Measurements from ENCODE around the gene PICK1. TPM values are rescaled to one million over a fixed set of nuclear protein-coding genes. Genes with fewer than 3 reads are reported as not detected.
"Not testable (repeated sequence)": the region's sequence is repeated elsewhere in the genome, so short reads cannot be mapped to it uniquely, and the experiment has no call there.

PICK1 gene
- polyA plus RNA-seq, 1 donor (not counting 4 experiments of a cell fraction or from before 2014, with no cell fraction given): 26.8 TPM

GRCh38 chr22:38077595-38077994 lies 20.4 kb downstream of the PICK1 start:
- Histone ChIP-seq H3K9me1 (ENCODE audit: control insufficient read depth, extremely low read depth, insufficient read depth, low read length) (no peaks in the 10 kb centered on the region), H3K79me2 (ENCODE audit: control insufficient read depth, insufficient read depth, low read length) (no peaks in the 10 kb centered on the region), H3K27ac (ENCODE audit: control insufficient read depth, insufficient read depth, low read length) (no peak overlapping the region), H4K20me1 (ENCODE audit: control insufficient read depth, extremely low read depth, insufficient read depth, low read length) (no peaks in the 10 kb centered on the region), H3K9me3 (ENCODE audit: control insufficient read depth, low read depth, low read length) (no peaks in the 10 kb centered on the region), H2AFZ (ENCODE audit: control insufficient read depth, low read length) (no peak overlapping the region), H3K4me3 (ENCODE audit: control insufficient read depth in 2 of 3, extremely low read depth in 1 of 3, insufficient read depth in 2 of 3, low read depth in 1 of 3, low read length in 3 of 3) (no peak overlapping the region), H3K9ac (ENCODE audit: control insufficient read depth, extremely low read depth, insufficient read depth, low read length) (no peak overlapping the region), H3K4me2 (ENCODE audit: control insufficient read depth, extremely low read depth, insufficient read depth, low read depth, low read length) (no peak overlapping the region), H3K36me3 (ENCODE audit: control insufficient read depth in 2 of 2, extremely low read depth in 1 of 2, insufficient read depth in 2 of 2, low read length in 2 of 2) (peaks cover 6 to 10% of the 10 kb centered on the region in 2 experiments), H3K27me3 (ENCODE audit: control insufficient read depth, extremely low read depth, insufficient read depth, low read length) (peaks cover 21% of the 10 kb centered on the region), H3K4me1 (ENCODE audit: control insufficient read depth, extremely low read depth, insufficient read depth, low read length) (no peaks in the 10 kb centered on the region)
- DNase-seq (ENCODE audit: low read depth, low spot score) (no peak), FAIRE-seq (no peak)
- dilution Hi-C loops (cut with MboI; ENCODE audit: extremely low pct_ligation_motif_present, low sequenced_read_pairs): no loop called here
- TF ChIP-seq CTCF (optimal IDR thresholded peaks at IDR 0.05 in 1 of 3, IDR thresholded peaks at IDR 0.05 in 1 of 3, conservative IDR thresholded peaks at IDR 0.05 in 1 of 3; ENCODE audit: extremely low read depth in 1 of 3, insufficient read depth in 2 of 3, low read length in 3 of 3) (no peak), EZH2 (IDR thresholded peaks at IDR 0.05; ENCODE audit: low read length) (no peak)

- dilution Hi-C loops (cut with MboI; ENCODE audit: extremely low pct_ligation_motif_present, low sequenced_read_pairs): no loop called here
- TF ChIP-seq CTCF (optimal IDR thresholded peaks at IDR 0.05 in 1 of 3, IDR thresholded peaks at IDR 0.05 in 1 of 3, conservative IDR thresholded peaks at IDR 0.05 in 1 of 3; ENCODE audit: extremely low read depth in 1 of 3, insufficient read depth in 2 of 3, low read length in 3 of 3) (no peak), EZH2 (IDR thresholded peaks at IDR 0.05; ENCODE audit: low read length) (no peak)
- H3K4me1 ChIP-seq (ENCODE audit: control insufficient read depth, extremely low read depth, insufficient read depth, low read length): no peaks in the 10 kb centered on the region
- no peak for DNase-seq (ENCODE audit: low read depth, low spot score)
- H3K9me1 ChIP-seq (ENCODE audit: control insufficient read depth, extremely low read depth, insufficient read depth, low read length): no peaks in the 10 kb centered on the region
- no peak for FAIRE-seq
- H3K27ac ChIP-seq (ENCODE audit: control insufficient read depth, insufficient read depth, low read length): no peak overlapping the region
- H3K79me2 ChIP-seq (ENCODE audit: control insufficient read depth, insufficient read depth, low read length): no peaks in the 10 kb centered on the region
- no peak overlapping the region for H3K9ac ChIP-seq (ENCODE audit: control insufficient read depth, extremely low read depth, insufficient read depth, low read length)
- no peak overlapping the region for H2AFZ ChIP-seq (ENCODE audit: control insufficient read depth, low read length)
- H3K4me3 ChIP-seq (ENCODE audit: control insufficient read depth in 2 of 3, extremely low read depth in 1 of 3, insufficient read depth in 2 of 3, low read depth in 1 of 3, low read length in 3 of 3): no peak overlapping the region
- H3K27me3 ChIP-seq (ENCODE audit: control insufficient read depth, extremely low read depth, insufficient read depth, low read length): peaks cover 27% of the 10 kb centered on the region
- H3K4me2 ChIP-seq (ENCODE audit: control insufficient read depth, extremely low read depth, insufficient read depth, low read depth, low read length): no peak overlapping the region
- peaks cover 0 to 6% of the 10 kb centered on the region in 2 experiments for H3K36me3 ChIP-seq (ENCODE audit: control insufficient read depth in 2 of 2, extremely low read depth in 1 of 2, insufficient read depth in 2 of 2, low read length in 2 of 2)
- no peaks in the 10 kb centered on the region for H3K9me3 ChIP-seq (ENCODE audit: control insufficient read depth, low read depth, low read length)
- H4K20me1 ChIP-seq (ENCODE audit: control insufficient read depth, extremely low read depth, insufficient read depth, low read length): no peaks in the 10 kb centered on the region
Observed at GRCh38 chr22:38078046-38078840, 21.0 kb downstream of the PICK1 start.

- FAIRE-seq; H3K4me1 ChIP-seq (ENCODE audit: control insufficient read depth, extremely low read depth, insufficient read depth, low read length); H3K36me3 ChIP-seq (ENCODE audit: control insufficient read depth in 2 of 2, extremely low read depth in 1 of 2, insufficient read depth in 2 of 2, low read length in 2 of 2); H3K9ac ChIP-seq (ENCODE audit: control insufficient read depth, extremely low read depth, insufficient read depth, low read length); DNase-seq (ENCODE audit: low read depth, low spot score); dilution Hi-C loops (cut with MboI; ENCODE audit: extremely low pct_ligation_motif_present, low sequenced_read_pairs); H3K27ac ChIP-seq (ENCODE audit: control insufficient read depth, insufficient read depth, low read length); H3K4me2 ChIP-seq (ENCODE audit: control insufficient read depth, extremely low read depth, insufficient read depth, low read depth, low read length); H3K9me3 ChIP-seq (ENCODE audit: control insufficient read depth, low read depth, low read length); H3K4me3 ChIP-seq (ENCODE audit: control insufficient read depth in 2 of 3, extremely low read depth in 1 of 3, insufficient read depth in 2 of 3, low read depth in 1 of 3, low read length in 3 of 3); H3K79me2 ChIP-seq (ENCODE audit: control insufficient read depth, insufficient read depth, low read length); H2AFZ ChIP-seq (ENCODE audit: control insufficient read depth, low read length); H3K9me1 ChIP-seq (ENCODE audit: control insufficient read depth, extremely low read depth, insufficient read depth, low read length); H4K20me1 ChIP-seq (ENCODE audit: control insufficient read depth, extremely low read depth, insufficient read depth, low read length): not testable (repeated sequence)
- peaks cover 29% of the 10 kb centered on the region for H3K27me3 ChIP-seq (ENCODE audit: control insufficient read depth, extremely low read depth, insufficient read depth, low read length)
Observed at GRCh38 chr22:38079208-38079607, 22.0 kb downstream of the PICK1 start.

Data from keratinocyte (primary cell).